Right atrium auricular region (tissue), 2 donors: Measurements from ENCODE around the gene LPP. TPM values are rescaled to one million over a fixed set of nuclear protein-coding genes. Genes with fewer than 3 reads are reported as not detected.
A peak's percentile ranks its signal among the peaks of the same experiment; 100 is the strongest.

ENCODE experiments used
- DNase-seq: peaks from one replicate; pipeline ENCODE4 v3.0.0-alpha.2; 2019; ENCODE audit warnings: low spot score
- H3K27ac ChIP-seq, 2 donors: fragments of 200-600 bp; sonication (generic); 1 replicate in 1 of 2; 2 replicates in 1 of 2; pipeline ENCODE4 v1.5.1; 2016 to 2019
- H3K27me3 ChIP-seq, 2 donors: fragments of 200-600 bp; sonication (generic); one replicate each; pipeline versions ENCODE4 v1.5.1 to v1.6.0; 2017 to 2019
- H3K36me3 ChIP-seq: fragments of 200-600 bp; sonication (generic); one replicate; pipeline ENCODE4 v1.5.1; 2016
- H3K4me1 ChIP-seq, 2 donors: fragments of 200-600 bp; sonication (generic); one replicate each; pipeline versions ENCODE4 v1.5.1 to v1.6.0; 2017 to 2019
- H3K4me3 ChIP-seq, 2 donors: fragments of 200-600 bp; sonication (generic); 1 replicate in 1 of 2; 2 replicates in 1 of 2; pipeline ENCODE4 v1.5.1; 2017 to 2019; ENCODE audit warnings: mild to moderate bottlenecking in 1 of 2, moderate library complexity in 1 of 2
- H3K9me3 ChIP-seq, 2 donors: fragments of 200-600 bp; sonication (generic); one replicate each; pipeline ENCODE4 v1.5.1; 2019
- CTCF ChIP-seq, 2 donors: fragments of 200-600 bp; sonication (generic); IDR thresholded peaks; one replicate each; pipeline ENCODE4 v1.5.1; 2019; ENCODE audit warnings: antibody characterized with exemption in 2 of 2
- total RNA-seq, 2 donors: library from RNA; depleted of rRNA; stranded (reverse); fragments of >200 nt; gene quantifications; one replicate each; pipeline ENCODE4 v1.1.0, GENCODE V29; 2016

Gene LPP
- total RNA-seq, 2 donors from 2014 or later: 117 to 186 TPM

GRCh38 chr3:188685789-188686188, 531.8 kb downstream of the LPP start:
- Histone ChIP-seq H3K27me3 (no peaks in the 10 kb centered on the region), H3K4me1 (peaks cover 0 to 81% of the 10 kb centered on the region in 2 donors), H3K4me3 (no peak overlapping the region), H3K36me3 (no peaks in the 10 kb centered on the region), H3K9me3 (no peaks in the 10 kb centered on the region), H3K27ac (no peak overlapping the region)
- no peak for DNase-seq
- TF ChIP-seq CTCF (IDR thresholded peaks at IDR 0.05): no peak

- Histone ChIP-seq H3K27me3 (no peaks in the 10 kb centered on the region), H3K4me1 (peaks cover 0 to 86% of the 10 kb centered on the region in 2 donors), H3K36me3 (no peaks in the 10 kb centered on the region), H3K9me3 (no peaks in the 10 kb centered on the region), H3K4me3 (no peak overlapping the region), H3K27ac (peak overlapping the region in 1 of 2 donors; percentile 29)
- no peak for TF ChIP-seq CTCF (IDR thresholded peaks at IDR 0.05)
- DNase-seq: no peak
Observed at GRCh38 chr3:188686324-188686723, 532.4 kb downstream of the LPP start.

- H3K9me3 ChIP-seq: no peaks in the 10 kb centered on the region
- H3K4me3 ChIP-seq: no peak overlapping the region
- no peak for TF ChIP-seq CTCF (IDR thresholded peaks at IDR 0.05)
- no peak for DNase-seq
- peaks cover 0 to 83% of the 10 kb centered on the region in 2 donors for H3K4me1 ChIP-seq
- H3K27me3 ChIP-seq: no peaks in the 10 kb centered on the region
- no peaks in the 10 kb centered on the region for H3K36me3 ChIP-seq
- H3K27ac ChIP-seq: peak overlapping the region in 1 of 2 donors; percentile 29
Observed at GRCh38 chr3:188687389-188687788, 533.4 kb downstream of the LPP start.

GRCh38 chr3:188689101-188689574, 535.2 kb downstream of the LPP start:
- Histone ChIP-seq H3K4me1 (peaks cover 0 to 67% of the 10 kb centered on the region in 2 donors), H3K9me3 (no peaks in the 10 kb centered on the region), H3K4me3 (no peak overlapping the region), H3K36me3 (no peaks in the 10 kb centered on the region), H3K27ac (peak overlapping the region; percentile 33 to 38), H3K27me3 (no peaks in the 10 kb centered on the region)
- DNase-seq: peak; percentile 69
- TF ChIP-seq CTCF (IDR thresholded peaks at IDR 0.05): no peak

- Histone ChIP-seq H3K27ac (no peak overlapping the region), H3K4me1 (peaks cover 0 to 60% of the 10 kb centered on the region in 2 donors)
- DNase-seq: no peak
Observed at GRCh38 chr3:188690064-188690463, 536.1 kb downstream of the LPP start.

More at GRCh38 chr3:188690064-188690463, 536.1 kb downstream of the LPP start:
- Histone ChIP-seq H3K4me3 (no peak overlapping the region), H3K36me3 (no peaks in the 10 kb centered on the region), H3K9me3 (no peaks in the 10 kb centered on the region), H3K27me3 (no peaks in the 10 kb centered on the region)
- TF ChIP-seq CTCF (IDR thresholded peaks at IDR 0.05): no peak
